ENCODE measurements around the gene PTGFR.
A peak's percentile ranks its signal among the peaks of the same experiment; 100 is the strongest.

The PTGFR gene

GRCh38 chr1:78516716-78517115 lies 25.9 kb downstream of the PTGFR start:
- no peak overlapping the region for H3K27ac ChIP-seq
- DNase-seq (ENCODE audit: low read depth, low spot score): no peak

GRCh38 chr1:78519446-78519845 lies 28.7 kb downstream of the PTGFR start:
- H3K27ac ChIP-seq: no peak overlapping the region
- DNase-seq (ENCODE audit: low read depth, low spot score): no peak

- no peak overlapping the region for H3K27ac ChIP-seq
- no peak for DNase-seq (ENCODE audit: low read depth, low spot score)
Observed at GRCh38 chr1:78520216-78520615, 29.4 kb downstream of the PTGFR start.

- DNase-seq (ENCODE audit: low read depth, low spot score): no peak
- H3K27ac ChIP-seq: no peak overlapping the region
Observed at GRCh38 chr1:78520843-78521242, 30.1 kb downstream of the PTGFR start.

- H3K27ac ChIP-seq: no peak overlapping the region
- DNase-seq (ENCODE audit: low read depth, low spot score): no peak
Observed at GRCh38 chr1:78522136-78522535, 31.4 kb downstream of the PTGFR start.

GRCh38 chr1:78526496-78526895 lies 35.7 kb downstream of the PTGFR start:
- no peak overlapping the region for H3K27ac ChIP-seq

GRCh38 chr1:78527706-78528105 lies 36.9 kb downstream of the PTGFR start:
- no peak overlapping the region for H3K27ac ChIP-seq
- DNase-seq (ENCODE audit: low read depth, low spot score): no peak

More at GRCh38 chr1:78526496-78526895, 35.7 kb downstream of the PTGFR start:
- no peak for DNase-seq (ENCODE audit: low read depth, low spot score)

- no peak overlapping the region for H3K27ac ChIP-seq
- DNase-seq (ENCODE audit: low read depth, low spot score): no peak
Observed at GRCh38 chr1:78533527-78533926, 42.8 kb downstream of the PTGFR start.

- DNase-seq (ENCODE audit: low read depth, low spot score): no peak
- no peak overlapping the region for H3K27ac ChIP-seq
Observed at GRCh38 chr1:78535286-78535685, 44.5 kb downstream of the PTGFR start.

- no peak overlapping the region for H3K27ac ChIP-seq
- DNase-seq (ENCODE audit: low read depth, low spot score): no peak
Observed at GRCh38 chr1:78536427-78536826, 45.7 kb downstream of the PTGFR start.

GRCh38 chr1:78540048-78540447 lies 49.3 kb downstream of the PTGFR start:
- H3K27ac ChIP-seq: no peak overlapping the region
- DNase-seq (ENCODE audit: low read depth, low spot score): no peak

- no peak overlapping the region for H3K27ac ChIP-seq
- DNase-seq (ENCODE audit: low read depth, low spot score): no peak
Observed at GRCh38 chr1:78541479-78541878, 50.7 kb downstream of the PTGFR start.

- H3K27ac ChIP-seq: peak overlapping the region; percentile 37
- peak; percentile 55 for DNase-seq (ENCODE audit: low read depth, low spot score)
Observed at GRCh38 chr1:78543941-78544643, 53.3 kb downstream of the PTGFR start.

- no peak for DNase-seq (ENCODE audit: low read depth, low spot score)
- H3K27ac ChIP-seq: no peak overlapping the region
Observed at GRCh38 chr1:78547081-78547480, 56.3 kb downstream of the PTGFR start.

- no peak for DNase-seq (ENCODE audit: low read depth, low spot score)
- H3K27ac ChIP-seq: no peak overlapping the region
Observed at GRCh38 chr1:78549331-78549730, 58.6 kb downstream of the PTGFR start.

GRCh38 chr1:78549891-78550290 lies 59.1 kb downstream of the PTGFR start:
- no peak for DNase-seq (ENCODE audit: low read depth, low spot score)

GRCh38 chr1:78553859-78554258 lies 63.1 kb downstream of the PTGFR start:
- DNase-seq (ENCODE audit: low read depth, low spot score): no peak
- H3K27ac ChIP-seq: no peak overlapping the region

More at GRCh38 chr1:78549891-78550290, 59.1 kb downstream of the PTGFR start:
- H3K27ac ChIP-seq: no peak overlapping the region

GRCh38 chr1:78554840-78555239 lies 64.1 kb downstream of the PTGFR start:
- no peak overlapping the region for H3K27ac ChIP-seq
- no peak for DNase-seq (ENCODE audit: low read depth, low spot score)

- no peak for DNase-seq (ENCODE audit: low read depth, low spot score)
Observed at GRCh38 chr1:78559680-78560079, 68.9 kb downstream of the PTGFR start.

GRCh38 chr1:78560811-78561210 lies 70.0 kb downstream of the PTGFR start:
- DNase-seq (ENCODE audit: low read depth, low spot score): no peak
- no peak overlapping the region for H3K27ac ChIP-seq

More at GRCh38 chr1:78559680-78560079, 68.9 kb downstream of the PTGFR start:
- no peak overlapping the region for H3K27ac ChIP-seq

- DNase-seq (ENCODE audit: low read depth, low spot score): no peak
- H3K27ac ChIP-seq: no peak overlapping the region
Observed at GRCh38 chr1:78561856-78562255, 71.1 kb downstream of the PTGFR start.

GRCh38 chr1:78565393-78565792 lies 74.6 kb downstream of the PTGFR start:
- no peak overlapping the region for H3K27ac ChIP-seq
- no peak for DNase-seq (ENCODE audit: low read depth, low spot score)
